H9 (cell line): ENCODE measurements around the gene SLC6A3. TPM values are rescaled to one million over a fixed set of nuclear protein-coding genes. Genes with fewer than 3 reads are reported as not detected.

Experiments used
- DNase-seq: peaks from one replicate; pipeline ENCODE4 v3.0.0-alpha.2; 2017
- H2AFZ ChIP-seq: one replicate; pipeline ENCODE4 v1.6.1; 2013; ENCODE audit warnings: mild to moderate bottlenecking, low read length, control low read depth, moderate library complexity
- H2AK5ac ChIP-seq: 2 replicates; pipeline ENCODE4 v1.6.1; 2013; ENCODE audit warnings: low read length, control low read depth, mixed read lengths; ENCODE audit not compliant: insufficient read length
- H2BK120ac ChIP-seq: one replicate; pipeline ENCODE4 v1.6.1; 2013; ENCODE audit warnings: low read depth, mild to moderate bottlenecking, low read length, control low read depth, inconsistent platforms; ENCODE audit not compliant: poor library complexity, severe bottlenecking
- H2BK12ac ChIP-seq: 2 replicates; pipeline ENCODE4 v1.6.1; 2013; ENCODE audit warnings: low read length, control low read depth, mixed read lengths, low read depth; ENCODE audit not compliant: insufficient read length
- H2BK15ac ChIP-seq: 2 replicates; pipeline ENCODE4 v1.6.1; 2013; ENCODE audit warnings: low read depth, low read length, control low read depth
- H2BK20ac ChIP-seq: one replicate; pipeline ENCODE4 v1.6.1; 2013; ENCODE audit warnings: low read depth, mild to moderate bottlenecking, low read length, control low read depth, inconsistent platforms; ENCODE audit not compliant: poor library complexity, severe bottlenecking
- H2BK5ac ChIP-seq: 2 replicates; pipeline ENCODE4 v1.6.1; 2013; ENCODE audit warnings: low read length, control low read depth, mixed read lengths; ENCODE audit not compliant: insufficient read length
- H3K14ac ChIP-seq: 2 replicates; pipeline ENCODE4 v1.6.1; 2013; ENCODE audit warnings: low read length, control low read depth; ENCODE audit not compliant: insufficient read depth
- H3K18ac ChIP-seq: 2 replicates; pipeline ENCODE4 v1.6.1; 2013; ENCODE audit warnings: low read depth, mild to moderate bottlenecking, mixed read lengths, low read length, control low read depth; ENCODE audit not compliant: insufficient read length
- H3K23ac ChIP-seq: 2 replicates; pipeline ENCODE4 v1.6.1; 2013; ENCODE audit warnings: low read length, control low read depth, mixed read lengths, low read depth; ENCODE audit not compliant: insufficient read length
- H3K23me2 ChIP-seq: 2 replicates; pipeline ENCODE4 v1.6.1; 2013; ENCODE audit warnings: low read depth, mild to moderate bottlenecking, mixed read lengths, low read length, control low read depth; ENCODE audit not compliant: insufficient read length, poor library complexity, severe bottlenecking
- H3K27ac ChIP-seq: 2 replicates; pipeline ENCODE4 v1.5.1; 2013; ENCODE audit warnings: low read length, control low read depth, mixed read lengths, low read depth; ENCODE audit not compliant: insufficient read length
- H3K27me3 ChIP-seq: 2 replicates; pipeline ENCODE4 v1.6.1; 2013; ENCODE audit warnings: low read length, control low read depth, inconsistent platforms; ENCODE audit not compliant: insufficient read depth
- H3K4ac ChIP-seq: 2 replicates; pipeline ENCODE4 v1.6.1; 2013; ENCODE audit warnings: low read depth, mild to moderate bottlenecking, control low read depth, inconsistent platforms, low read length, moderate library complexity
- H3K4me1 ChIP-seq: 2 replicates; pipeline ENCODE4 v1.6.1; 2013; ENCODE audit warnings: low read length, control low read depth, inconsistent platforms; ENCODE audit not compliant: insufficient read depth
- H3K4me2 ChIP-seq: 2 replicates; pipeline ENCODE4 v1.6.1; 2013; ENCODE audit warnings: low read length, control low read depth, mixed read lengths; ENCODE audit not compliant: insufficient read length, insufficient read depth
- H3K56ac ChIP-seq: 2 replicates; pipeline ENCODE4 v1.6.1; 2013; ENCODE audit warnings: low read depth, mild to moderate bottlenecking, mixed read lengths, low read length, control low read depth; ENCODE audit not compliant: insufficient read length
- H3K79me1 ChIP-seq: 2 replicates; pipeline ENCODE4 v1.6.1; 2013; ENCODE audit warnings: low read depth, mild to moderate bottlenecking, moderate library complexity, low read length, control low read depth, inconsistent platforms; ENCODE audit not compliant: insufficient read depth, poor library complexity, severe bottlenecking
- H3K79me2 ChIP-seq: 2 replicates; pipeline ENCODE4 v1.6.1; 2013; ENCODE audit warnings: low read length, control low read depth, inconsistent platforms; ENCODE audit not compliant: insufficient read depth
- H3K9ac ChIP-seq: 2 replicates; pipeline ENCODE4 v1.6.1; 2013; ENCODE audit warnings: low read length, control low read depth, mixed read lengths; ENCODE audit not compliant: insufficient read length; ENCODE audit errors: extremely low read depth
- H3K9me3 ChIP-seq: one replicate; pipeline ENCODE4 v1.6.1; 2013; ENCODE audit warnings: low read depth, low read length, inconsistent platforms; ENCODE audit not compliant: control insufficient read depth
- H3T11ph ChIP-seq: one replicate; pipeline ENCODE4 v1.6.1; 2013; ENCODE audit warnings: mild to moderate bottlenecking, low read length, control low read depth, inconsistent platforms
- H4K20me1 ChIP-seq: one replicate; pipeline ENCODE4 v1.6.1; 2013; ENCODE audit not compliant: control insufficient read depth, insufficient read length, insufficient read depth
- H4K5ac ChIP-seq: 2 replicates; pipeline ENCODE4 v1.6.1; 2013; ENCODE audit warnings: low read depth, mild to moderate bottlenecking, mixed read lengths, low read length, control low read depth; ENCODE audit not compliant: insufficient read length
- H4K8ac ChIP-seq: replicated peaks from 2 replicates; pipeline ENCODE4 v1.6.1; 2013; ENCODE audit warnings: low read length, control low read depth, mixed read lengths, low read depth; ENCODE audit not compliant: insufficient read length
- H4K91ac ChIP-seq: 2 replicates; pipeline ENCODE4 v1.6.1; 2013; ENCODE audit warnings: low read depth, mild to moderate bottlenecking, moderate library complexity, mixed read lengths, low read length, control low read depth; ENCODE audit not compliant: insufficient read length
- H3K27ac Mint-ChIP-seq, 3 experiments: 2 replicates in 2 of 3; 3 replicates in 1 of 3; pipeline ENCODE4 v1.8.0; 2020 to 2021; ENCODE audit warnings: mixed read lengths in 3 of 3, mild to moderate bottlenecking in 1 of 3, moderate library complexity in 1 of 3
- H3K27me3 Mint-ChIP-seq: 2 replicates; pipeline ENCODE4 v1.8.0; 2021; ENCODE audit warnings: low read depth, mild to moderate bottlenecking, moderate library complexity, mixed read lengths
- H3K36me3 Mint-ChIP-seq, 3 experiments: 2 replicates in 2 of 3; 3 replicates in 1 of 3; pipeline ENCODE4 v1.8.0; 2020 to 2021; ENCODE audit warnings: low read depth in 3 of 3, mixed read lengths in 3 of 3; ENCODE audit not compliant: insufficient read depth in 1 of 3
- H3K4me1 Mint-ChIP-seq, 2 experiments: 2 replicates each; pipeline ENCODE4 v1.8.0; 2020; ENCODE audit warnings: mixed read lengths in 2 of 2
- H3K4me3 Mint-ChIP-seq, 2 experiments: 2 replicates in 1 of 2; 3 replicates in 1 of 2; pipeline ENCODE4 v1.8.0; 2020 to 2021; ENCODE audit warnings: mild to moderate bottlenecking in 2 of 2, mixed read lengths in 2 of 2, moderate library complexity in 1 of 2
- H3K9me3 Mint-ChIP-seq, 2 experiments: 2 replicates in 1 of 2; 3 replicates in 1 of 2; pipeline ENCODE4 v1.8.0; 2020; ENCODE audit warnings: mild to moderate bottlenecking in 2 of 2, mixed read lengths in 2 of 2, moderate library complexity in 1 of 2
- WGBS: extraction: QIAGEN DNeasy Blood & Tissue Kit; methylation state at CpG from one replicate; pipeline ENCODE4 v1.1.7; 2013; ENCODE audit warnings: missing lambda C conversion rate, low lambda C conversion rate, mixed read lengths; ENCODE audit not compliant: insufficient read length; ENCODE audit errors: extremely low coverage; 5-methylcytosine and 5-hydroxymethylcytosine counted together
- total RNA-seq: library from RNA; stranded (reverse); gene quantifications from 2 replicates; pipeline ENCODE4 v1.2.1, GENCODE V29; 2021
- TF ChIP-seq, protein P1 (sequence below): fragments of 200-600 bp; sonication (generic); conservative IDR thresholded peaks from 3 replicates; pipeline ENCODE4 v1.8.0; 2021; ENCODE audit warnings: antibody characterized with exemption, mild to moderate bottlenecking

SLC6A3 gene
- total RNA-seq, 1 experiment from 2014 or later: 0.61 TPM

- Histone ChIP-seq H4K91ac (no peak overlapping the region), H3K27ac (no peak overlapping the region), H3K23me2 (no peaks in the 10 kb centered on the region), H3K27me3 (no peaks in the 10 kb centered on the region), H2BK15ac (no peak overlapping the region), H2AK5ac (no peak overlapping the region), H3K9me3 (no peaks in the 10 kb centered on the region), H2AFZ (no peak overlapping the region), H3K18ac (no peak overlapping the region), H3K23ac (no peak overlapping the region), H4K8ac (no peak overlapping the region), H3K4me1 (no peaks in the 10 kb centered on the region; the same call in 1 of the 2 replicates), H2BK20ac (no peak overlapping the region), H3K56ac (no peak overlapping the region), H3K14ac (no peak overlapping the region; the same call in 1 of the 2 replicates), H3K9ac (no peak overlapping the region), H3K79me2 (no peaks in the 10 kb centered on the region), H4K20me1 (no peaks in the 10 kb centered on the region), H3K79me1 (no peaks in the 10 kb centered on the region), H2BK5ac (no peak overlapping the region), H3K4ac (no peak overlapping the region), H3T11ph (no peak overlapping the region), H2BK12ac (no peak overlapping the region), H4K5ac (no peak overlapping the region), H2BK120ac (no peak overlapping the region), H3K4me2 (no peak overlapping the region)
- Mint-ChIP-seq H3K4me3 (no peak overlapping the region; a peak in 1 of 5 replicates), H3K9me3 (no peaks in the 10 kb centered on the region), H3K27ac (no peak overlapping the region), H3K36me3 (no peaks in the 10 kb centered on the region), H3K4me1 (peaks cover 16 to 18% of the 10 kb centered on the region in 2 experiments), H3K27me3 (peaks cover 13% of the 10 kb centered on the region)
- WGBS: no CpG with 5 or more reads among the region's 25 CpGs
- TF ChIP-seq, protein P1, sequence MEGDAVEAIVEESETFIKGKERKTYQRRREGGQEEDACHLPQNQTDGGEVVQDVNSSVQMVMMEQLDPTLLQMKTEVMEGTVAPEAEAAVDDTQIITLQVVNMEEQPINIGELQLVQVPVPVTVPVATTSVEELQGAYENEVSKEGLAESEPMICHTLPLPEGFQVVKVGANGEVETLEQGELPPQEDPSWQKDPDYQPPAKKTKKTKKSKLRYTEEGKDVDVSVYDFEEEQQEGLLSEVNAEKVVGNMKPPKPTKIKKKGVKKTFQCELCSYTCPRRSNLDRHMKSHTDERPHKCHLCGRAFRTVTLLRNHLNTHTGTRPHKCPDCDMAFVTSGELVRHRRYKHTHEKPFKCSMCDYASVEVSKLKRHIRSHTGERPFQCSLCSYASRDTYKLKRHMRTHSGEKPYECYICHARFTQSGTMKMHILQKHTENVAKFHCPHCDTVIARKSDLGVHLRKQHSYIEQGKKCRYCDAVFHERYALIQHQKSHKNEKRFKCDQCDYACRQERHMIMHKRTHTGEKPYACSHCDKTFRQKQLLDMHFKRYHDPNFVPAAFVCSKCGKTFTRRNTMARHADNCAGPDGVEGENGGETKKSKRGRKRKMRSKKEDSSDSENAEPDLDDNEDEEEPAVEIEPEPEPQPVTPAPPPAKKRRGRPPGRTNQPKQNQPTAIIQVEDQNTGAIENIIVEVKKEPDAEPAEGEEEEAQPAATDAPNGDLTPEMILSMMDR: no peak
- no peak for DNase-seq
These were observed 87.1 kb downstream of the SLC6A3 start for GRCh38 chr5:1357946-1358725.
